ENCODE results near the gene IFNGR2. TPM values are rescaled to one million over a fixed set of nuclear protein-coding genes. Genes with fewer than 3 reads are reported as not detected.
"Not testable (repeated sequence)": the region's sequence is repeated elsewhere in the genome, so short reads cannot be mapped to it uniquely, and the experiment has no call there.

The IFNGR2 gene
- polyA plus RNA-seq, 1 donor (not counting 4 experiments of a cell fraction or from before 2014, with no cell fraction given), result 94.3 TPM

- FAIRE-seq (no peak), DNase-seq (ENCODE audit: low read depth, low spot score) (no peak)
- H3K9ac ChIP-seq (ENCODE audit: control insufficient read depth, extremely low read depth, insufficient read depth, low read length), result no peak overlapping the region
- no peak overlapping the region for H3K27ac ChIP-seq (ENCODE audit: control insufficient read depth, insufficient read depth, low read length)
- no peak overlapping the region for H3K4me3 ChIP-seq (ENCODE audit: control insufficient read depth in 2 of 3, extremely low read depth in 1 of 3, insufficient read depth in 2 of 3, low read depth in 1 of 3, low read length in 3 of 3)
- no peaks in the 10 kb centered on the region for H4K20me1 ChIP-seq (ENCODE audit: control insufficient read depth, extremely low read depth, insufficient read depth, low read length)
- peaks cover 50% of the 10 kb centered on the region for H3K4me1 ChIP-seq (ENCODE audit: control insufficient read depth, extremely low read depth, insufficient read depth, low read length)
- H3K9me1 ChIP-seq (ENCODE audit: control insufficient read depth, extremely low read depth, insufficient read depth, low read length), result no peaks in the 10 kb centered on the region
- H2AFZ ChIP-seq (ENCODE audit: control insufficient read depth, low read length), result no peak overlapping the region
- H3K27me3 ChIP-seq (ENCODE audit: control insufficient read depth, extremely low read depth, insufficient read depth, low read length), result no peaks in the 10 kb centered on the region
- TF ChIP-seq EZH2 (IDR thresholded peaks at IDR 0.05; ENCODE audit: low read length) (no peak), CTCF (optimal IDR thresholded peaks at IDR 0.05 in 1 of 3, IDR thresholded peaks at IDR 0.05 in 1 of 3, conservative IDR thresholded peaks at IDR 0.05 in 1 of 3; ENCODE audit: extremely low read depth in 1 of 3, insufficient read depth in 2 of 3, low read length in 3 of 3) (no peak)
- no peak overlapping the region for H3K4me2 ChIP-seq (ENCODE audit: control insufficient read depth, extremely low read depth, insufficient read depth, low read depth, low read length)
- no peaks in the 10 kb centered on the region for H3K9me3 ChIP-seq (ENCODE audit: control insufficient read depth, low read depth, low read length)
- no peaks in the 10 kb centered on the region for H3K79me2 ChIP-seq (ENCODE audit: control insufficient read depth, insufficient read depth, low read length)
- no peaks in the 10 kb centered on the region for H3K36me3 ChIP-seq (ENCODE audit: control insufficient read depth in 2 of 2, extremely low read depth in 1 of 2, insufficient read depth in 2 of 2, low read length in 2 of 2)
- dilution Hi-C loops (cut with MboI; ENCODE audit: extremely low pct_ligation_motif_present, low sequenced_read_pairs), result no loop called here
Measured at GRCh38 chr21:33378081-33378480, 25.1 kb upstream of the IFNGR2 start.

GRCh38 chr21:33379934-33380333, 23.3 kb upstream of the IFNGR2 start:
- H3K9me1 ChIP-seq (ENCODE audit: control insufficient read depth, extremely low read depth, insufficient read depth, low read length); H3K79me2 ChIP-seq (ENCODE audit: control insufficient read depth, insufficient read depth, low read length); H3K36me3 ChIP-seq (ENCODE audit: control insufficient read depth in 2 of 2, extremely low read depth in 1 of 2, insufficient read depth in 2 of 2, low read length in 2 of 2); dilution Hi-C loops (cut with MboI; ENCODE audit: extremely low pct_ligation_motif_present, low sequenced_read_pairs); H3K9me3 ChIP-seq (ENCODE audit: control insufficient read depth, low read depth, low read length); H3K27me3 ChIP-seq (ENCODE audit: control insufficient read depth, extremely low read depth, insufficient read depth, low read length); DNase-seq (ENCODE audit: low read depth, low spot score); H4K20me1 ChIP-seq (ENCODE audit: control insufficient read depth, extremely low read depth, insufficient read depth, low read length): not testable (repeated sequence)
- FAIRE-seq, result peak; percentile 69
- Histone ChIP-seq H2AFZ (ENCODE audit: control insufficient read depth, low read length) (peak overlapping the region; percentile 31), H3K4me2 (ENCODE audit: control insufficient read depth, extremely low read depth, insufficient read depth, low read depth, low read length) (peak overlapping the region; percentile 70), H3K9ac (ENCODE audit: control insufficient read depth, extremely low read depth, insufficient read depth, low read length) (peak overlapping the region; percentile 81), H3K4me1 (ENCODE audit: control insufficient read depth, extremely low read depth, insufficient read depth, low read length) (peaks cover 44% of the 10 kb centered on the region), H3K4me3 (ENCODE audit: control insufficient read depth in 2 of 3, extremely low read depth in 1 of 3, insufficient read depth in 2 of 3, low read depth in 1 of 3, low read length in 3 of 3) (peak overlapping the region in 2 of 3 experiments; percentile 11 to 29), H3K27ac (ENCODE audit: control insufficient read depth, insufficient read depth, low read length) (peak overlapping the region; percentile 98)

GRCh38 chr21:33380483-33380998, 22.7 kb upstream of the IFNGR2 start:
- H3K79me2 ChIP-seq (ENCODE audit: control insufficient read depth, insufficient read depth, low read length), result no peaks in the 10 kb centered on the region
- FAIRE-seq, result peak; percentile 71
- H3K9me3 ChIP-seq (ENCODE audit: control insufficient read depth, low read depth, low read length), result no peaks in the 10 kb centered on the region
- H3K4me2 ChIP-seq (ENCODE audit: control insufficient read depth, extremely low read depth, insufficient read depth, low read depth, low read length), result peak overlapping the region; percentile 70
- H3K9me1 ChIP-seq (ENCODE audit: control insufficient read depth, extremely low read depth, insufficient read depth, low read length), result no peaks in the 10 kb centered on the region
- dilution Hi-C loops (cut with MboI; ENCODE audit: extremely low pct_ligation_motif_present, low sequenced_read_pairs), result no loop called here
- H3K27me3 ChIP-seq (ENCODE audit: control insufficient read depth, extremely low read depth, insufficient read depth, low read length), result no peaks in the 10 kb centered on the region
- H3K36me3 ChIP-seq (ENCODE audit: control insufficient read depth in 2 of 2, extremely low read depth in 1 of 2, insufficient read depth in 2 of 2, low read length in 2 of 2), result no peaks in the 10 kb centered on the region
- peak overlapping the region; percentile 81 for H3K9ac ChIP-seq (ENCODE audit: control insufficient read depth, extremely low read depth, insufficient read depth, low read length)
- peak overlapping the region; percentile 98 for H3K27ac ChIP-seq (ENCODE audit: control insufficient read depth, insufficient read depth, low read length)
- peak overlapping the region in 2 of 3 experiments; percentile 11 to 29 for H3K4me3 ChIP-seq (ENCODE audit: control insufficient read depth in 2 of 3, extremely low read depth in 1 of 3, insufficient read depth in 2 of 3, low read depth in 1 of 3, low read length in 3 of 3)
- H2AFZ ChIP-seq (ENCODE audit: control insufficient read depth, low read length), result peak overlapping the region; percentile 23
- peak; percentile 86 for DNase-seq (ENCODE audit: low read depth, low spot score)
- H3K4me1 ChIP-seq (ENCODE audit: control insufficient read depth, extremely low read depth, insufficient read depth, low read length), result peaks cover 44% of the 10 kb centered on the region
- TF ChIP-seq EZH2 (IDR thresholded peaks at IDR 0.05; ENCODE audit: low read length) (no peak), CTCF (optimal IDR thresholded peaks at IDR 0.05 in 1 of 3, IDR thresholded peaks at IDR 0.05 in 1 of 3, conservative IDR thresholded peaks at IDR 0.05 in 1 of 3; ENCODE audit: extremely low read depth in 1 of 3, insufficient read depth in 2 of 3, low read length in 3 of 3) (no peak)
- no peaks in the 10 kb centered on the region for H4K20me1 ChIP-seq (ENCODE audit: control insufficient read depth, extremely low read depth, insufficient read depth, low read length)

- H2AFZ ChIP-seq (ENCODE audit: control insufficient read depth, low read length); H3K9me3 ChIP-seq (ENCODE audit: control insufficient read depth, low read depth, low read length); H3K9me1 ChIP-seq (ENCODE audit: control insufficient read depth, extremely low read depth, insufficient read depth, low read length); H3K27me3 ChIP-seq (ENCODE audit: control insufficient read depth, extremely low read depth, insufficient read depth, low read length); FAIRE-seq; DNase-seq (ENCODE audit: low read depth, low spot score); dilution Hi-C loops (cut with MboI; ENCODE audit: extremely low pct_ligation_motif_present, low sequenced_read_pairs); H3K4me3 ChIP-seq (ENCODE audit: control insufficient read depth in 2 of 3, extremely low read depth in 1 of 3, insufficient read depth in 2 of 3, low read depth in 1 of 3, low read length in 3 of 3); H3K79me2 ChIP-seq (ENCODE audit: control insufficient read depth, insufficient read depth, low read length); H3K9ac ChIP-seq (ENCODE audit: control insufficient read depth, extremely low read depth, insufficient read depth, low read length); H4K20me1 ChIP-seq (ENCODE audit: control insufficient read depth, extremely low read depth, insufficient read depth, low read length); H3K36me3 ChIP-seq (ENCODE audit: control insufficient read depth in 2 of 2, extremely low read depth in 1 of 2, insufficient read depth in 2 of 2, low read length in 2 of 2): not testable (repeated sequence)
- peaks cover 44% of the 10 kb centered on the region for H3K4me1 ChIP-seq (ENCODE audit: control insufficient read depth, extremely low read depth, insufficient read depth, low read length)
- H3K4me2 ChIP-seq (ENCODE audit: control insufficient read depth, extremely low read depth, insufficient read depth, low read depth, low read length), result peak overlapping the region; percentile 17
- peak overlapping the region; percentile 98 for H3K27ac ChIP-seq (ENCODE audit: control insufficient read depth, insufficient read depth, low read length)
Measured at GRCh38 chr21:33381381-33381780, 21.8 kb upstream of the IFNGR2 start.
